Smooth muscle cell (in vitro differentiated cells): ENCODE results near the gene UBE2K. TPM values are rescaled to one million over a fixed set of nuclear protein-coding genes. Genes with fewer than 3 reads are reported as not detected.
A peak's percentile ranks its signal among the peaks of the same experiment; 100 is the strongest.

Experiments
- DNase-seq: peaks from one replicate; lab custom pipeline; 2025; ENCODE audit not compliant: unreplicated experiment; lab: John Stamatoyannopoulos, UW
- H2AFZ ChIP-seq: fragments of 200-600 bp; sonication (generic); 2 replicates; pipeline ENCODE4 v1.6.0; 2016; ENCODE audit warnings: antibody characterized with exemption, low read depth, mild to moderate bottlenecking
- H3F3A ChIP-seq: fragments of 200-600 bp; sonication (generic); 2 replicates; pipeline ENCODE4 v1.6.0; 2017; ENCODE audit warnings: antibody characterized with exemption, low read depth
- H3K27ac ChIP-seq: fragments of 200-600 bp; sonication (generic); 2 replicates; pipeline ENCODE4 v1.5.1; 2016; ENCODE audit warnings: low read depth, mild to moderate bottlenecking
- H3K27me3 ChIP-seq: fragments of 200-600 bp; sonication (generic); 2 replicates; pipeline ENCODE4 v1.6.1; 2016; ENCODE audit warnings: low read depth, mild to moderate bottlenecking
- H3K36me3 ChIP-seq: fragments of 200-600 bp; sonication (generic); 2 replicates; pipeline ENCODE4 v1.5.1; 2016; ENCODE audit warnings: low read depth
- H3K4me1 ChIP-seq: fragments of 200-600 bp; sonication (generic); 2 replicates; pipeline ENCODE4 v1.5.1; 2016; ENCODE audit warnings: low read depth
- H3K4me2 ChIP-seq: fragments of 200-600 bp; sonication (generic); 2 replicates; pipeline ENCODE4 v1.6.0; 2016; ENCODE audit warnings: mild to moderate bottlenecking
- H3K4me3 ChIP-seq: fragments of 200-600 bp; sonication (generic); 2 replicates; pipeline ENCODE4 v1.5.1; 2016; ENCODE audit warnings: mild to moderate bottlenecking
- H3K79me2 ChIP-seq: fragments of 200-600 bp; sonication (generic); 2 replicates; pipeline ENCODE4 v1.6.0; 2016; ENCODE audit warnings: low read depth, mild to moderate bottlenecking
- H3K9ac ChIP-seq: fragments of 200-600 bp; sonication (generic); 2 replicates; pipeline ENCODE4 v1.6.0; 2016; ENCODE audit warnings: low read depth
- H3K9me3 ChIP-seq: fragments of 200-600 bp; sonication (generic); replicated peaks from 2 replicates; pipeline ENCODE4 v1.5.1; 2016; ENCODE audit warnings: low read depth
- H4K20me1 ChIP-seq: fragments of 200-600 bp; sonication (generic); 2 replicates; pipeline ENCODE4 v1.6.0; 2016; ENCODE audit warnings: low read depth
- CTCF ChIP-seq: fragments of 200-600 bp; sonication (generic); IDR thresholded peaks from 2 replicates; pipeline ENCODE4 v1.5.1; 2017; ENCODE audit warnings: borderline replicate concordance, mild to moderate bottlenecking, antibody characterized with exemption; ENCODE audit not compliant: insufficient read depth, poor library complexity, severe bottlenecking
- WGBS: methylation state at CpG from one replicate; pipeline ENCODE4 v1.1.7; 2016; ENCODE audit warnings: low lambda C conversion rate; 5-methylcytosine and 5-hydroxymethylcytosine counted together
- polyA plus RNA-seq: library from polyadenylated mRNA; unstranded; fragments of >200 nt; fragmentation: Nextera tagmentation; extraction: Ambion mirVana; gene quantifications from 2 replicates; pipeline ENCODE4 v1.2.1, GENCODE V29; 2016
- total RNA-seq: library from RNA; depleted of rRNA; stranded (reverse); fragments of >200 nt; gene quantifications from 2 replicates; pipeline ENCODE4 v1.2.3, GENCODE V29; 2014

The UBE2K gene
- total and polyA plus RNA-seq, 2 experiments from 2014 or later = 25.8 to 84.1 TPM

- H3K4me1 ChIP-seq = no peaks in the 10 kb centered on the region
- no peak overlapping the region for H2AFZ ChIP-seq
- H3K4me2 ChIP-seq = peak overlapping the region; percentile 30
- no peaks in the 10 kb centered on the region for H3K27me3 ChIP-seq
- 75% methylated on average over 11 of the region's 11 CpGs for WGBS
- no peak for DNase-seq
- H4K20me1 ChIP-seq = peaks cover 99% of the 10 kb centered on the region
- H3K79me2 ChIP-seq = peaks cover 100% of the 10 kb centered on the region
- H3F3A ChIP-seq = peaks cover 6% of the 10 kb centered on the region
- H3K4me3 ChIP-seq = no peak overlapping the region
- no peaks in the 10 kb centered on the region for H3K36me3 ChIP-seq
- no peak for TF ChIP-seq CTCF
- no peak overlapping the region for H3K9ac ChIP-seq
- peak overlapping the region; percentile 79 for H3K27ac ChIP-seq
- no peaks in the 10 kb centered on the region for H3K9me3 ChIP-seq
These were observed 9.0 kb downstream of the UBE2K start for GRCh38 chr4:39706741-39707511.

- 89% methylated on average over 3 of the region's 3 CpGs for WGBS
- H3K4me2 ChIP-seq = no peak overlapping the region
- H3K27me3 ChIP-seq = no peaks in the 10 kb centered on the region
- H3K4me1 ChIP-seq = no peaks in the 10 kb centered on the region
- H4K20me1 ChIP-seq = peaks cover 96% of the 10 kb centered on the region
- H2AFZ ChIP-seq = no peak overlapping the region
- no peak for TF ChIP-seq CTCF
- H3F3A ChIP-seq = peaks cover 3% of the 10 kb centered on the region
- H3K9me3 ChIP-seq = no peaks in the 10 kb centered on the region
- H3K36me3 ChIP-seq = no peaks in the 10 kb centered on the region
- H3K9ac ChIP-seq = no peak overlapping the region
- no peak overlapping the region for H3K4me3 ChIP-seq
- H3K27ac ChIP-seq = no peak overlapping the region
- peaks cover 98% of the 10 kb centered on the region for H3K79me2 ChIP-seq
- no peak for DNase-seq
These were observed 12.4 kb downstream of the UBE2K start for GRCh38 chr4:39710098-39710896.

DNA sequence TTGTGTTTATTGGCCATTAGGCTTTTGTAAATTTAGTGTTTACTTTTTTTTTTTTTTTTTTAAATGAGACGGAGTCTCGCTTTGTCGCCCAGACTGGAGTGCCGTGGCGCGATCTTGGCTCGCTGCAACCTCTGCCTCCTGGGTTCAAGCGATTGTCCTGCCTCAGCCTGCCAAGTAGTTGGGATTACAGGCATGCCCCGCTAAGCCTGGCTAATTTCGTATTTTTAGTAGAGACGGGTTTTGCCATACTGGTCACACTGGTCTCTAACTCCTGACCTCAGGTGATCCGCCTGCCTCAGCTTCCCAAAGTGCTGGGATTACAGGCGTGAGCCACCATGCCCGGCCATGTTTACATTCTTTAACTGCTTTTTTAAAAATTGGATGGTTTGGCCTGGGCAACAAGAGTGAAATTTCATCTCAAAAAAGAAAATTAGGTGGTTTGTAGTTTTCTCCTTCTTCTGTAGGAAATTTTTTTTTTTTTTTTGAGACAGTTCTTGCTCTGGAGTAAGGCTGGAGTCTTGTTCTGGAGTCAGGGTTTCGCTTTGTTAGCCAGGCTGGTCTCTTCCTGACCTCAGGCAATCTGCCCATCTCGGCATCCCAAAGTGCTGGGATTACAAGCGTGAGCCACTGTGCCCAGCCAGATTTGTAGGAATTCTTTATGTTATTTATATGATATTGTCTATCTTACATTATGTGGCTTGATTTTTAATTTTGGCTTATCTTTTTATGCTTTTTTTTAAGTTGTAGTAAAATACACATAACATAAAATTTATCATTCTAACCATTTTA is 15.1 kb downstream of the UBE2K start:
- H3F3A ChIP-seq = no peaks in the 10 kb centered on the region
- no peaks in the 10 kb centered on the region for H3K9me3 ChIP-seq
- H3K36me3 ChIP-seq = no peaks in the 10 kb centered on the region
- no peak overlapping the region for H3K9ac ChIP-seq
- no peak overlapping the region for H3K27ac ChIP-seq
- WGBS = 94% methylated on average over 17 of the region's 17 CpGs
- no peaks in the 10 kb centered on the region for H3K27me3 ChIP-seq
- H2AFZ ChIP-seq = no peak overlapping the region
- peaks cover 95% of the 10 kb centered on the region for H4K20me1 ChIP-seq
- peaks cover 98% of the 10 kb centered on the region for H3K79me2 ChIP-seq
- DNase-seq = no peak
- H3K4me2 ChIP-seq = no peak overlapping the region
- H3K4me1 ChIP-seq = no peaks in the 10 kb centered on the region
- no peak for TF ChIP-seq CTCF
- H3K4me3 ChIP-seq = no peak overlapping the region
